ENCODE measurements around the gene FBXL7. TPM values are rescaled to one million over a fixed set of nuclear protein-coding genes. Genes with fewer than 3 reads are reported as not detected.

Gene FBXL7
- total RNA-seq, 1 experiment from 2014 or later, result 7.6 TPM

DNA sequence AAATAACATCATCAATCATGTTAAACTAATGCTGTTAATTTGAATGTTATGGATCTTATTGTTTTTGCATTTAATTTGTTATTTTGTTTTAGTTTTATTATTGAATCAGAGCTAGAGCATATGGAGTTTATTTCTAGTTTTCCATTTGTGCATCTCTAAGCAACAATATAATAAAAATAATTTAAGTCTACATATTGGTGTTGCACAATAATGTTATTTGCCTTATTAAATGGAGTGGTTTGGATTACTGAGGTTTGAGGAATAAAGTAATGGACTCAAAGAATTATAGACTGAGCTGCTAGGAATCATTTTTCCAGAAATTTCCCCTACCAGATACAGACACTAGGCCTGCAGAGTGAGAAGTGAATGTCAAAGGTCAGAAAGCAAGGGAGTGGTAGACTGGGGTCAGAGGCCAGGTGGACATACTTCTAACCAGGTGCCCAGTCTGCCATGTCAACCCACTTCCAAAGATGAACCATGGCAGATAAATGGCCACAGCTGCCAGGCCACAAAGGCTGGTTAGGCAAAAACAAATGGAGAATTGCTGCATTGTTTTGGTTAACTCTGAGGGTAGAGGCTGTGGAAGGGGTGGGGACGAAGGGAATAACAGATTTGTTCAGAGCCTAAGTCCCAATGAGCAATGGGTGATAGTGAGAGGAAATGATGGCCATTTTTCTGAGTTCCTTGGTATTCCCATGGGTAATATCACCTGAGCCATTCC is 113.1 kb downstream of the FBXL7 start:
- DNase-seq (ENCODE audit: low read depth), result peak; percentile 26

DNA sequence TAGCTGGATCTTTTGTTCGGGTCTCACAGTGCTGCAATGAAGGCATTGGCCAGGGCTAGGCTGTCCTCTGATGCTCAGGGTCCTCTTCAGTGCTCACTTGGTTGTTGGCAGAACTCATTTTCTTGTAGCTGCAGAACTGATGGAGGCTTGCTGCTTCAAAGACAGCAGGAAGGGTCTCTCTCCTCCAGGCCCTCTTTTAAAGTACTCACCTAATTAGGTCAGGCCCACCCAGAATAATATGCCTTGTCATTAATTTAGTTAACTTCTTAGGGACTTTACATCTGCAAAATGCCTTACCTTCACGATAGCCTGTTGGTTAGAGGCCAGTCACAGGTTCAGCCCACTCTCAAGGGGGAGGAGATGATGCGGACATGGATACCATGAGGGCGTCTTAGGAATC is 114.7 kb downstream of the FBXL7 start:
- no peak for DNase-seq (ENCODE audit: low read depth)

DNA sequence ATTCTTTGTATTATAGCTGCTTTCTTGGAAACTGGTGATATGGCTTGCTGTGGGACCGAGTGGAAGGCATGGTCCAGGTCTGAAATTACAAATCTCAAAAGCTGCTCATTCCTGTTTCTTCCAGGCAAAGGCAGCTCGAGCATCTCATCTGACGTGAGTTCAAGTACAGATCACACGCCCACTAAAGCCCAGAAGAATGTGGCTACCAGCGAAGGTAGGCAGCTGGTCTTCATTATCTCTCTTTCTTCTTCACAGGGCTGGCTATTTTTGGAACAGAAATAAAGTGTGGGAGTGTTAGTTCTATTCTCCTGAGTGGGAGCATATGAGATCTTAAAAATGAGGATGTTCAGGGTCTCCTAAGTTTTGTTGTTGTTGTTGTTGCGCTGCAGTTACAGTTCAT is 115.9 kb downstream of the FBXL7 start:
- DNase-seq (ENCODE audit: low read depth), result no peak

DNA sequence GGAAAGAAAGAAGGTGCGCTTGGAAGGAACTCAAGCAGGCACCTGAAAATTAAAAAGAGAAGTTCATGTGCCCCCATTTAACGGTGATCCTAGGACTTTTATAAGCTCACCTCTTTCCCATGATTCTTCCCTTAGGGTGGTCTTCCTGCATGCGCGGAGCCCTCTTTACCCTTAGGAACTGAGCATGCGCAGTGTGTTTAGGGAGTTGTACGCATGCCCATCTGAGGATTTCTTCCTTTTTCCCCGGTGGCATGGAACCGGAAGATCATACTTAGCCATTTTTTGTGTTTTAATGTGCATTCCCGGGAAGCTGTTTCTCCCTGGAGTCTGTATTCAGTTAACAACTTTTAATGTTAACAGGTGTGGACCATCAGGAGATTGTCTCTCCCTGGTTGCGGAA is 119.0 kb downstream of the FBXL7 start:
- DNase-seq (ENCODE audit: low read depth), result no peak

DNA sequence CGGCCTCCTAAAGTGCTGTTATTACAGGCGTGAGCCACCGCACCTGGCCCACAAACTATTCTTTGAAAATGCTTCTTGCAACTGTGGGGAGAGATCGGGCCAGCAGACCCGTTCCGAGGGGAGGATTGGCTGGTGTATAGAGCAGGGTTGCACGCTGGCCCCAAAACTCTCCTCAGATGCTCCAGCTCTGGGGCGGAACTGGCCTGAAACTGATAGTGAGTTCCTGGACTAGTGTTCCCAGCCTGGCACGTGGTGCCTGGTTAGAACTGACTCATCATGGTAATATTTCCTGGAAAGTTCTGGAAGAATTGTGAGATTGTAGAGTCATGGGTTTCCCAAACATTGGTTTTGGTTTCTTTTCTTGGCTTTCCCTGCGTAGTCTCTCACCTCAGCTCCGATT is 120.5 kb downstream of the FBXL7 start:
- peak; percentile 92 for DNase-seq (ENCODE audit: low read depth)

DNA sequence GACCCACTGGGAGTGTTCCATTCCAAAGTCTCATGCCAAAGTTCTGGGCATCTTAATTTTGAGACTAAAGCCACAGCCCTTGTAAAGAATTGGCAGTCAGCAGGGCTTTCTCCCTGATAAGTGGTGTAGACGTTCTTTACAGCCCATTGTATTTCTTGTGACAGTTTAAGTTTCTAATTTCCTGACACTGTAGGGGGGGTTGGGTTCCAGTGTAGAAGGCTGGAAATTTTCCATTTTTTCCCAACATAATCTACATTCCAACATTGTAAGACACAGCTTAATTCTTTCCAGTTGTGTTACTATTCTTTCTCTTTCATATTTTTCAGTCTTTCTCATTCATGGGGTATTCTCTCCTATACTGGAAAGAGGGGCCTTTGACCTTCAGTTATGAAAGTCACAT is 121.1 kb downstream of the FBXL7 start:
- DNase-seq (ENCODE audit: low read depth), result no peak

DNA sequence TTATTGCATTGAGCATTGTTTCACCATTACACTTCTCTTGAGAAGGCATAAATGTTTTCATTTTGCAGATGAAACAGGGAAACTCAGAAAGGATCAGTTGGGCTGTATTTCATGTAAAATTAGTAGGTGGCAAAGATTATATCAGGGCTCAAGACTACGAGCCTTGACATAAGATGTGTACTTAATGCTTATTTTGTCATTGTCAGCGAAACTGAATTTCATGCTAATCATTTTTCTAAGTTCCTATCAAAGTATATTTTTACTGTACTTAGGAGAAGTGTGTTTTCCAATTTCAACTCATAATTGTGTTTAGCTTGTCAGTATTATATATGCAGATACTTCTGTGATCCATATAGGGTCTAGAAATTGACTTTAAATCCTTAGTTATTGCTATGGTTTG is 123.8 kb downstream of the FBXL7 start:
- no peak for DNase-seq (ENCODE audit: low read depth)

DNA sequence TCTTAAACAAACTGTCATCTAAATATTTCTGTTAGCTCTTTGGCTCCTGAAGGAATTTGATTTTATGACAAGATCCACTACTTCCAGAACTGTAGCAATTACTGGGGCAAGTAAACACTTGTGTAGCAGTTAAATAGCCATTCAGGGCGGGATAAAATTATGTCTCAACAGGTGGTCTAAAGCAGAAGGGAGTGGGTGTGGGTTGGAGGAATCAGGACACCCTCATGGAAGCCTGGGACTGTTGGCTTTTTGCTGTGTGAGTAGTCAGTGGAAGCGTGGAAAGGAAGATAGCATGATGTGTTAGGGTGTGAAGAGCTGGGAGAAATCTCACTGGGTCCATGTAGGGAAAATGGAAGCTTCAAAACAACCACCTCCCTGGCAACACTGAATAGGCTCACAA is 127.1 kb downstream of the FBXL7 start:
- DNase-seq (ENCODE audit: low read depth), result no peak

DNA sequence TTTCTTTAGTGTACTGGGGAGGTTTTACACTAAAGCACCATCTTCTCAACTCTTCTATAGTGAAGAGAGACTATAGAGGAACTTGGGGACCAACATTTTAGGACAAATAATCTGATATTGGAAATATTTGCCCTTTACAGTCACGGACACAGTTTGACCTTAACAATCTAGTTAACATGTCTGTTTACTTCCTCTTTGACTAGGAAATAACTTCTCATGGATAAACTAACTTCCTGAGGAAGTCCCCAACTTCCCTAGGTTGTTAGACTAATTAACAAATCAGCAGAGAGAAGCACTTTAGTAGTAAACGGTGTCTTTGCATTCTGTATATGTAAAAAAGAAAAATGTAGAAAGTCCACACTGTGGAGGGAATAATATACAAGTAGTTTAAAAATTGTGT is 127.7 kb downstream of the FBXL7 start:
- no peak for DNase-seq (ENCODE audit: low read depth)

DNA sequence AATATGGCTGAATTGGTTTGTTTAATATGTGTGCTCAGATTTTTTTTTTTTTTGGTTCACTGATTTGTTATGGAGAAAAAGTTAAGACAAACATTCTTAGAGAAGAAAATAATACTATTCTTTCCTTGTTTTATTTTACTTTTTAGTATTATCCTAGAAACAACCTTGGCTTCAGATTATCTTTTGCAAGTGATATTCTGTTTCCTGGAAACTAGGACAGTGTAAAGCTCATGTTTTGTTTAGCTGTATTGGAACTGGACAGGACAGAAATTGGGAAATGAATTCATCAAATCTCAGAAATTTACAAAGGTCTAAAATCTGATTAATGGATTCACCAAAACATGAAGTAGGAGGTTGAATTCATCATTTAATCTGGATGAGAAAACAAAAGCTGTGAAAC is 130.5 kb downstream of the FBXL7 start:
- no peak for DNase-seq (ENCODE audit: low read depth)

DNA sequence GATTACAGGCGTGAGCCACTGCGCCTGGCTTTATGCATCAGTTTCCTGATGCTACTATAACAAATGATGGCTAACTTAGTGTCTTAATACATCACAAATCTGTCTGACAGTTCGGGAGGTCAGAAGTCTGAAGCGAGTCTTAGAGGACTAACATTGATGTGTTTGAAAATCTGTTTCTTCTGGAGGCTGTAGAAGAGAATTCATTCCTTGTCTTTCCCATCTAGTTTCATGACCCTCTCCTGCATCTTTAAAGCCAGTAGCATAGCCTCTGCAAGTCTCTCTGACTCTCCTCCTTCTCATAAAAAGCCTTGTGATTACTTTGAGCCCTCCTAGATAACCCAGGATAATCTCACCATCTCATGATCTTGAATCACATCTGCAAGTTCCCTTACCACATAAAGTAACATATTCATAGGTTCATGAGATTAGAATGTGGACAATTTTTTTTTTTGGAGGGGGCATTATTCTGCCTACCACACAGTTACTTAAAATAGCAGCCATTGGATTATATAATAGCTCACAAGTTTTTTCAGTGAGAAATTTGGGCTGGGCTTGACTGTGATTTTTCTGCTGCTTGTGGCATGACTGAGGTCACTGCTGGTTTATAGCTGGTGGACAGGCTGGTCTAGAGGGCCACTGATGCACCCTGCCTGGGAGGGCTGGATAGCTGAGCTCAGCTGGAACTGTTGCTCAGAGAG is 134.8 kb downstream of the FBXL7 start:
- no peak for DNase-seq (ENCODE audit: low read depth)

DNA sequence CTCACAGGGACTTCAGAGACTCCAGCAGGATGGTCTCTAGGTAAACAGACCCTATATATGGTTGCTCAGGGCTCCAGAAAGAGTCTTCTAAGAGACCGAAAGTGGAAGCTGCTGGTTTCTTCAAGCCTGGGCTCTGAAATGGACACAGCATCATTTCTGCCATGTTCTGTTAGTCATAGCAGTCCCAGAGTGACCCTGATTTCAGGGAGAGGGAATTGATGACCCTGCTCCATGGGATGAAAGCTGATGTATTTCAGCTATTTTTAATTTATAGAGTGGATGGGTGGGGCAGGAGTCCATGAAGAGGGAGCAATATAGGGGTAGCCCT is 135.3 kb downstream of the FBXL7 start:
- DNase-seq (ENCODE audit: low read depth), result no peak

DNA sequence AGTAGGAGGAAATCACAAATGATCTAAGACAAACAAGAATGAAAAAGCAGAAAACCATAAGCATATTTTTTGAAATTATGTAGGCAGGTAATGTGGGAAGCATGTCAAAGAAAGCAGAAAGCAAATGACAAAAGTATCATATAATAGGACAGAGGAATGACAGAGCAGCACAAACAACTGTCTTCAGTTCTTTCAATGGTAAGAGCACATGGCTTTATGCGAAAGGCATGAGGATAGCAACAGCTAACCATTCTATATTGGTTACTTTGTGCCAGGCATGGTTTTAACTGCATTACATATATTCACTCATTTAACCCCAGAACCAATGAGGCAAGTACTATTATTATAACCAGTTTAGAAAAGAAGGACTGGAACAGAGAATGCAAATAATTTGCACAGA is 137.4 kb downstream of the FBXL7 start:
- no peak for DNase-seq (ENCODE audit: low read depth)

DNA sequence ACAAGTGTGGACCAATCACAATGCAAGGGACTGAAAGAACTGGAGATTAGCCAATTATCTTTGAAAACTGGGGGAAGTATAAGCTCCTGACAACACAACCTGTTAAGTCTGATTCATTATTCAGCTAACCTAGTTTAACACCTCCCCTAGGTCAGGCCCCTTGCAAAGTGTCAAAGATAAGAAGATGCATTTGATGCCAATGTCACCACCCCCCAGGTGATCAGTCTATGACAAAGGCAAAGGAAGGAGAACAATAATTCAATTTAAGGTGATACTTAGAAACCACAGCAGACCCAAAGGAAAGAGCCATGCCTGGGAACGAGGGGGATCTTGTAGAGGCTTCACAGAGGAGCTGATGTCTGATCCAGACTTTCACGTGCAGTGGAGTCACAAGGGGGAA is 137.9 kb downstream of the FBXL7 start:
- no peak for DNase-seq (ENCODE audit: low read depth)

DNA sequence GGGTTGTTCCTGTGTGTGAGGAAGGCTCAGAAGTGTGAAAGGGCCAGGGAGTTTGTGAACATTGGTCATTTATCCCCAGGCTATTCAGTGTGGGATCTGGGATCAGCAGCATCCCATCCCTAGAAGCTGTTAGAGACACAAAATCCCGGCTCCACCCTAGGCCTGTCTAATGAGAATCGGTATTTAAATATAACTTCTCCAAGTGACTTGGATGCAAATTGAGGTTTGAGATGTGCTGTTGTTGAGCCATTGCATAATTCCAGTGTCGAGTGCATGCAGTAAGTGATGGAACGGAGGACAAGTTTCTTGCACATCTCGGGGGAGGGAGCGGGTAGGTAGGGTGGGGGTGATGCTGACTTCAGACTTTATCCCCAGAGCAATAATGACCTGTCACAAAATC is 138.3 kb downstream of the FBXL7 start:
- no peak for DNase-seq (ENCODE audit: low read depth)

DNA sequence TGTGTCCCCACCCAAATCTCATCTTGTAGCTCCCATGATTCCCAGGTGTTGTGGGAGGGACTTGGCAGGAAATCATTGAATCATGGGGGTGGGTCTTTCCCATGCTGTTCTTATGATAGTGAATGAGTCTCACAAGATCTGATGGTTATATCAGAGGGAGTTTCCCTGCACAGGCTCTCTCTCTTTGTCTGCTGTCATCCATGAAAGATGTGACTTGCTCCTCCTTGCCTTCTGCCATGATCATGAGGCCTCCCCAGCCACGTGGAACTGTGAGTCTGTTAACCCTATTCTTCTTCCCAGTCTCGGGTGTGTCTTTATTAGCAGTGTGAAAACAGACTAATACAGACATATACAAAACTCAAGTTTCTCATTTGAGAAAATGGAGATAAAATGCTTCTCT is 139.3 kb downstream of the FBXL7 start:
- no peak for DNase-seq (ENCODE audit: low read depth)

DNA sequence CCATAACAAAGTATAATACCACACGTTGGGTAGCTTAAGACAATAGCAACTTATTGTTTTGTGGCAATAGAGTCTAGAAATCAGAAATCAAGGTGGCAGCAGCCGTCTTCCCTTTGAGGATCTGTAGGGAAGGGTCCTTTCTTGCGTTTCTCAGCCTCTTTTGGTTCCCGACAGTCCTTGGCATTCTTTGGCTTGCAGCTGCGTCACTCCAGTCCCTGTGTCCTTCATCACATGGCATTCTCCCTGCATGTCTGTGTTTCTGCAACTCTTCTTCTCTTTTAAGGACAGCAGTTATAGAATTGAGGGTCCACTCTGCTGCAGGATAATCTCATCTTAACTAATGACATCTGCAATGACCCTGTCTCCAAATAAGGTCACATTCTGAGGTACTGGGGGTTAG is 140.1 kb downstream of the FBXL7 start:
- DNase-seq (ENCODE audit: low read depth), result no peak

DNA sequence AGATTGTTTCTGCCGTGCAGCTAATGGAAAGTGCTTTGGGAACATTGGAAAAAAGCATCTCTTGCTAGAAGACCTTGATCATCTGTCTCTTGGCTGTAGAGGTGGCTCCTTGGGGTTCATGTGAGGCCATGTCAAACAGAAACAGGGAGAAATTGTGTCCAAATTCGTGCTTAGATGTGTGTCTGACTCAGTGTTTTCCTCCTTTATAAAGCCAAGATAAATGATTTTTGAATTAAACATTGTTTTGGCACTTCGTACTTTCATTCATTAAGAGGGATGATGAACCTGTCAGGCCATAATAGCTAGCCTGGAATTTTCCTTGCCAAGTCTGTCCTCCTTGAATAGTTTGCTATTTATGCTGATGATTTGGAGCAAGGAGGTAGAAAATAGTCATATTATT is 143.8 kb downstream of the FBXL7 start:
- no peak for DNase-seq (ENCODE audit: low read depth)

DNA sequence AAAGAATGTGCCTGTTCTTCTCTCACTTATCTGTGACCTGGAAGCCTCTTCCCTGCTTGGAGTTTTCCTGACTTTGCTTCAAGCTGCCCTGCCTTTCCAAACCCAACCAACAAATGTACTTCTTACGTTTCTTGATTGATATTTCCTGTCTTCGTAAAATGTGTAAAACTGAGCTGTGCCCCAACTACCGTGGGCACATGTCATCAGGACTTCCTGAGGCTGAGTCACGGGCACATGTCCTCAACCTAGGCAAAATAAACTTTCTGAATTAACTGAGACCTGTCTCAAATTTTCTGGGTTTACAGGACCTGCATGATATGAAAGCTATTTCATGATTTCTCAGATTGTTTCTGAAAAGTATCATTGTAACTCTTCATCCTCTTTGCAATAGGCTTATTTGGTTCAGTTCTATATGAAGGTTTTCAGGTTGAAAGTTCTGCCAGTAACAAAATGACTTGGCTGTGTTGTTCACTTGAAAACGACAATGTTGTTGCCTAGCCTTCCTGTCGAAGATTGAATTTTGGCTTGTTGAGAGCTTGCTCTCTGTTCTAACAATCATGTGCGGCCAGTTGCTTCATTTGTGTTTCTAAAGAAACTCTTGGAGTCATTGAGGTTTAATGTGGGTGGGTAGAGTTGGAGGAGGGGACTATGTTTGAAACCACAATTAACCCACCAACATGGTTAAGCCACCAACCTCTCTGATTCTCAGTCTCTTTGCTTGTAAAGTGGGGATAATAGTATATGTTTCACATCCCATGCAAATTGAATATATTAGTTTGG is 145.6 kb downstream of the FBXL7 start:
- DNase-seq (ENCODE audit: low read depth), result peak; percentile 63

DNA sequence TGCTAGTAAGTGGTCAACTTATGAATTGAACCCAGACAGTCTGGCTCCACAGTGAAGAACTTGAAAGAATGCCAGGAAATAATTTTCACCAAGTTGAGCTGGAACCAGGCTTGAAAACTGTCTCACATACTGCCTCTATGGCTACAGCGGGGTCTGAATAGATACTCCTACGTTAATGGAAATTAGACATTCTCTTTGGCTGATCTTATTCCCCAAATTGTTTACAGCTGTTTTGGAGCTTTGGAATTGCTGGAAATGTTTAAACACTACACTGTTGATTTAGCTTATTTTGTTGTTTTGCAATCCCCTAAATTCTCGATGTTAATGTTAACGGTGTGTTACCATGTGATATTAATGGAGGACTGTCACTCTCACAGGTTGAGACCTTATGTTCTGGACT is 146.4 kb downstream of the FBXL7 start:
- DNase-seq (ENCODE audit: low read depth), result no peak

DNA sequence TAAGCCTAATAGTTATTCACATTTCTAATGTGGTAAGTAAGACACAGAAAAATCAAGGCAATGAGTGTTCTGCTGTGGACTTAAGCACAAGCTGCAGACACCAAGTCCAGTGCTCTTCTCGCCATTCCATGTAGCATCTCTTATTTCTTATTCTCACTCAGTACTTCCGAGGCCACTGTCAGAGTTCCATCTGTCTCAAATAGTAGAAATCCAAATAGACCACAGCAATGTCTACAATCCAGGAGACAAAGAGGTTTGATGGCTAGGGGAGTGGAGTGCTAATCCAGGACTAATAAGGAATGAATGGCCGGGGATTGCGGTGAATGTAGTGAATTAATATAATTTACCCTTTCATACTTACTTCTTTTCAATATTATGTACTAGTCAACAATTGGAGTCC is 147.3 kb downstream of the FBXL7 start:
- no peak for DNase-seq (ENCODE audit: low read depth)

DNA sequence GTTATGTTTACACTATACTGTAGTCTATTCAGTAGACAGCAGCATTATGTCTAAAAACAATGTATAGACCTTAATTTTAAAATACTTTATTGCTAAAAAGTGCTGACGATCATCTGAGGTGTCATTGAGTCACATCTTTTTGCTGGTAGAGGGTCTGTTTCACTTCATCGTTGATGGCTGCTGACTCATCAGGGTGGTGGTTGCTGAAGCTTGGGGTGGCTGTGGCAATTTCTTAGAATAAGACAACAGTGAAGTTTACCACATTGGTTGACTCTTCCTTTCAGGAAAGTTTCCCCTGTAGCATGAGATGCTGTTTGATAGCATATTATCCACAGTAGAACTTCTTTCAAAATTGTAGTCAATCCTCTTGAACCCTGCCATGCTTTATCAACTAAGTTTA is 150.3 kb downstream of the FBXL7 start:
- DNase-seq (ENCODE audit: low read depth), result no peak

DNA sequence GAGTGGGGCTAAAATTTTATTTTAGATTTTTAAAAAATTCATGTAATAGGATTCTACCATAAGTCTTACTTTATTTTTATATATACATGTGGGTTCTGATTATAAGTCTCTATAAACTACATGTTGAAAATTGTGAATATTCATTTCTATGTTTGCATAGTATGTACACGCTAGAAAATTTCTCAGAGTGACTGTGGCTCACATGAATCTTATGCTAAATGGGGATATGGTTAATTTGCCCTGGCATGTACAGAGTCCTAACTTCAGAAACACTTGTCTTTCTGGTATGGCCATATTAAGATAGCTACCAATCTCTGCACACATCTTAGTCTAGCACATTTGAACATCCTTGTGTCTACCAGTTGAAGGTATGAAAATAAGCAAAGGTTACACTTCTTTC is 154.8 kb downstream of the FBXL7 start:
- DNase-seq (ENCODE audit: low read depth), result no peak

All from LHCN-M2 (cell line).